ENCODE results near the gene FTO. TPM values are rescaled to one million over a fixed set of nuclear protein-coding genes. Genes with fewer than 3 reads are reported as not detected.

The FTO gene
- total RNA-seq, 1 experiment from 2014 or later = 57.4 TPM

- no peak for TF ChIP-seq PREB (CRISPR knock-in tag; IDR thresholded peaks at IDR 0.05; ENCODE audit: borderline replicate concordance)
- TF ChIP-seq GABPB1 (CRISPR knock-in tag; IDR thresholded peaks at IDR 0.05) = no peak
- TF ChIP-seq NR3C1 (CRISPR knock-in tag; conservative IDR thresholded peaks at IDR 0.05; ENCODE audit: low read depth) = no peak
- no peak for TF ChIP-seq NFE2L1 (CRISPR knock-in tag; IDR thresholded peaks at IDR 0.05)
- TF ChIP-seq E2F1 (CRISPR knock-in tag; IDR thresholded peaks at IDR 0.05) = no peak
Observed at GRCh38 chr16:53989597-53989996, 285.6 kb downstream of the FTO start (continued).

GRCh38 chr16:53991754-53992378, 287.9 kb downstream of the FTO start:
- Mint-ChIP-seq H3K4me1 (peaks cover 28% of the 10 kb centered on the region), H3K27ac (no peak overlapping the region), H3K36me3 (no peaks in the 10 kb centered on the region; the same call in 1 of the 2 replicates), H3K9me3 (no peaks in the 10 kb centered on the region), H3K27me3 (ENCODE audit: low read depth) (no peaks in the 10 kb centered on the region), H3K4me3 (no peak overlapping the region)
- DNase-seq (ENCODE audit: low spot score) (no peak), ATAC-seq (no peak; the same call in 1 of the 2 replicates)
- TF ChIP-seq ATF3 (CRISPR knock-in tag; conservative IDR thresholded peaks at IDR 0.05) (no peak), HMGA2 (CRISPR knock-in tag; IDR thresholded peaks at IDR 0.05) (no peak), ZBTB43 (CRISPR knock-in tag; IDR thresholded peaks at IDR 0.05) (no peak), TEAD1 (CRISPR knock-in tag; IDR thresholded peaks at IDR 0.05) (no peak), CDX4 (CRISPR knock-in tag; IDR thresholded peaks at IDR 0.05; ENCODE audit: borderline replicate concordance) (no peak), ETV6 (CRISPR knock-in tag; IDR thresholded peaks at IDR 0.05) (no peak), E2F4 (CRISPR knock-in tag; IDR thresholded peaks at IDR 0.05; ENCODE audit: borderline replicate concordance, low read depth) (no peak)
- POLR2A ChIA-PET = no interaction called here
- CTCF ChIA-PET = interaction anchor here (0.6 to 1.3 kb wide), 2 partner anchors 100 to 482 kb away, joined by 3 to 4 read pairs; no protein-coding TSS in a partner anchor

- Mint-ChIP-seq H3K27ac (no peak overlapping the region), H3K4me3 (no peak overlapping the region), H3K4me1 (peaks cover 28% of the 10 kb centered on the region), H3K36me3 (no peaks in the 10 kb centered on the region; the same call in 1 of the 2 replicates), H3K9me3 (no peaks in the 10 kb centered on the region), H3K27me3 (ENCODE audit: low read depth) (no peaks in the 10 kb centered on the region)
- POLR2A ChIA-PET = no interaction called here
- DNase-seq (ENCODE audit: low spot score) (no peak), ATAC-seq (no peak)
- CTCF ChIA-PET = no interaction called here
- no peak for TF ChIP-seq GTF2I (CRISPR knock-in tag; conservative IDR thresholded peaks at IDR 0.05)
- TF ChIP-seq PRRX2 (CRISPR knock-in tag; IDR thresholded peaks at IDR 0.05) = no peak
- no peak for TF ChIP-seq HMGA2 (CRISPR knock-in tag; IDR thresholded peaks at IDR 0.05)
- TF ChIP-seq ZNF416 (CRISPR knock-in tag; IDR thresholded peaks at IDR 0.05) = no peak
- no peak for TF ChIP-seq ZNF512 (CRISPR knock-in tag; IDR thresholded peaks at IDR 0.05; ENCODE audit: borderline replicate concordance)
- TF ChIP-seq MAX (CRISPR knock-in tag; IDR thresholded peaks at IDR 0.05) = no peak
- no peak for TF ChIP-seq PREB (CRISPR knock-in tag; IDR thresholded peaks at IDR 0.05; ENCODE audit: borderline replicate concordance)
- TF ChIP-seq ZMAT4 (CRISPR knock-in tag; IDR thresholded peaks at IDR 0.05) = no peak
- no peak for TF ChIP-seq CREM (CRISPR knock-in tag; IDR thresholded peaks at IDR 0.05)
Observed at GRCh38 chr16:53995378-53995777, 291.4 kb downstream of the FTO start.
